ENCODE measurements around the gene EPHX1. TPM values are rescaled to one million over a fixed set of nuclear protein-coding genes. Genes with fewer than 3 reads are reported as not detected.

EPHX1 gene
- total and polyA plus RNA-seq, 2 of the 8 experiments (the other 6 are each of a cell fraction or from before 2014, with no cell fraction given), result 45.3 to 79.1 TPM

- TF ChIP-seq SIX5 (IDR thresholded peaks at IDR 0.05; ENCODE audit: low read depth, low read length), result no peak
- TF ChIP-seq MAFK (IDR thresholded peaks at IDR 0.05; ENCODE audit: low read depth, low read length), result no peak
- no peak for TF ChIP-seq RNF2 (IDR thresholded peaks at IDR 0.05; ENCODE audit: borderline replicate concordance, low read depth, low read length, missing control alignments, poor library complexity, severe bottlenecking)
- TF ChIP-seq CBX5 (IDR thresholded peaks at IDR 0.05; ENCODE audit: low read depth, low read length), result no peak
- TF ChIP-seq SIRT6 (IDR thresholded peaks at IDR 0.05; ENCODE audit: low read length), result no peak
- TF ChIP-seq SP2 (IDR thresholded peaks at IDR 0.05; ENCODE audit: low read length), result no peak
These were observed 42.6 kb downstream of the EPHX1 start (continued) for GRCh38 chr1:225852413-225853124.
